Ovary (tissue), 9 donors: Measurements from ENCODE around the gene TFIP11. TPM values are rescaled to one million over a fixed set of nuclear protein-coding genes. Genes with fewer than 3 reads are reported as not detected.

Experiments
- DNase-seq, 5 donors: peaks; one replicate each; pipeline ENCODE4 v3.0.0-alpha.2; 2019 to 2020
- H3K27ac ChIP-seq, 2 donors: fragments of 200-600 bp; one replicate each; pipeline versions ENCODE4 v1.5.1 to v1.8.0; 2019 to 2022
- H3K27me3 ChIP-seq: fragments of 200-600 bp; one replicate; pipeline ENCODE4 v1.8.0; 2022
- H3K36me3 ChIP-seq: fragments of 200-600 bp; sonication (generic); one replicate; pipeline ENCODE4 v1.5.1; 2019
- H3K4me1 ChIP-seq: one replicate; pipeline ENCODE4 v1.8.1; 2013; ENCODE audit warnings: mild to moderate bottlenecking, moderate library complexity; ENCODE audit not compliant: insufficient read depth
- H3K4me3 ChIP-seq: fragments of 200-600 bp; sonication (generic); one replicate; pipeline ENCODE4 v1.5.1; 2017
- H3K9me3 ChIP-seq, 2 donors: fragments of 200-600 bp in 1 of 2; sonication (generic) in 1 of 2; one replicate each; pipeline versions ENCODE4 v1.5.1 to v1.8.1; 2013 to 2019; ENCODE audit warnings: mild to moderate bottlenecking in 1 of 2, moderate library complexity in 1 of 2
- EP300 ChIP-seq: sonication (generic); formaldehyde crosslinking; IDR thresholded peaks from one replicate; pipeline ENCODE4 v1.6.1; 2017; ENCODE audit warnings: antibody characterized with exemption
- POLR2A ChIP-seq: fragments of 450-650 bp; IDR thresholded peaks from one replicate; pipeline ENCODE4 v1.6.1; 2017; ENCODE audit warnings: antibody characterized with exemption, mild to moderate bottlenecking, moderate library complexity
- WGBS, 3 donors: extraction: QIAGEN DNeasy Blood & Tissue Kit in 1 of 3; methylation state at CpG; one replicate each; pipeline versions ENCODE4 v1.1.5 to v1.1.7; 2013 to 2017; 5-methylcytosine and 5-hydroxymethylcytosine counted together
- intact Hi-C, 4 donors: fragments of 100-400 bp; cut with DNase I; formaldehyde crosslinking; loops; one replicate each; pipeline versions ENCODE4 v1.11.0 to v1.15.1; 2022 to 2023
- polyA plus RNA-seq, 2 donors: library from polyadenylated mRNA; stranded (reverse); fragments of 200-250 nt in 1 of 2; fragments of 350-450 nt in 1 of 2; fragmentation: Illumina TruSeq in 1 of 2; extraction: RNeasy Lipid Tissue Mini Kit (QIAGEN cat#74804) in 1 of 2; gene quantifications; one replicate each; pipeline ENCODE4 v1.2.3, GENCODE V29; 2013 to 2014
- total RNA-seq, 7 donors: library from RNA; depleted of rRNA in 2 of 7; stranded (reverse); fragments of >200 nt in 2 of 7; fragmentation: NEBNext Ultra II Directional in 3 of 7; extraction: Animal tissue kit (Norgen Biotek cat#: 25700) in 3 of 7; gene quantifications; one replicate each; pipeline versions ENCODE4 v1.1.0 to v1.2.4, GENCODE V29; 2016 to 2023
- TF ChIP-seq, protein P1 (sequence below), 3 donors: fragments of 450-650 bp in 2 of 3; fragments of 200-600 bp in 1 of 3; IDR thresholded peaks; one replicate each; pipeline versions ENCODE4 v1.5.1 to v1.8.0; 2016 to 2022; ENCODE audit warnings: antibody characterized with exemption in 3 of 3, mild to moderate bottlenecking in 1 of 3
- donor health status: DM: no; HTN: no; CAD: no; lungs with moderate emphysema.
- donor health status: DM: no; HTN: no; CAD: no.
- donor health status: Bipolar disorder and iron deficiency.
- donor health status: DM: yes; HTN: yes; CAD: no.
- donor health status: DM: no; HTN: no; CAD: no.
- donor health status: DM: yes; HTN: yes; CAD: no.

Gene TFIP11
- total and polyA plus RNA-seq, 9 donors = 10.8 to 31.0 (median 26.3) TPM

- Histone ChIP-seq H3K9me3 (no peaks in the 10 kb centered on the region), H3K4me1 (peaks cover 3% of the 10 kb centered on the region), H3K27me3 (no peaks in the 10 kb centered on the region), H3K4me3 (no peak overlapping the region), H3K27ac (no peak overlapping the region), H3K36me3 (no peaks in the 10 kb centered on the region)
- 90 to 91% (median 91%) methylated on average over 9 of the region's 9 CpGs for WGBS, 3 donors
- no peak for DNase-seq
- intact Hi-C loops = no loop called here
- TF ChIP-seq EP300 = no peak
- TF ChIP-seq POLR2A = no peak
- TF ChIP-seq, protein P1, sequence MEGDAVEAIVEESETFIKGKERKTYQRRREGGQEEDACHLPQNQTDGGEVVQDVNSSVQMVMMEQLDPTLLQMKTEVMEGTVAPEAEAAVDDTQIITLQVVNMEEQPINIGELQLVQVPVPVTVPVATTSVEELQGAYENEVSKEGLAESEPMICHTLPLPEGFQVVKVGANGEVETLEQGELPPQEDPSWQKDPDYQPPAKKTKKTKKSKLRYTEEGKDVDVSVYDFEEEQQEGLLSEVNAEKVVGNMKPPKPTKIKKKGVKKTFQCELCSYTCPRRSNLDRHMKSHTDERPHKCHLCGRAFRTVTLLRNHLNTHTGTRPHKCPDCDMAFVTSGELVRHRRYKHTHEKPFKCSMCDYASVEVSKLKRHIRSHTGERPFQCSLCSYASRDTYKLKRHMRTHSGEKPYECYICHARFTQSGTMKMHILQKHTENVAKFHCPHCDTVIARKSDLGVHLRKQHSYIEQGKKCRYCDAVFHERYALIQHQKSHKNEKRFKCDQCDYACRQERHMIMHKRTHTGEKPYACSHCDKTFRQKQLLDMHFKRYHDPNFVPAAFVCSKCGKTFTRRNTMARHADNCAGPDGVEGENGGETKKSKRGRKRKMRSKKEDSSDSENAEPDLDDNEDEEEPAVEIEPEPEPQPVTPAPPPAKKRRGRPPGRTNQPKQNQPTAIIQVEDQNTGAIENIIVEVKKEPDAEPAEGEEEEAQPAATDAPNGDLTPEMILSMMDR (IDR thresholded peaks at IDR 0.05) = no peak
Measured at GRCh38 chr22:26453216-26453615, 59.1 kb downstream of the TFIP11 start.

GRCh38 chr22:26452236-26453016 is 59.8 kb downstream of the TFIP11 start:
- Histone ChIP-seq H3K9me3 (no peaks in the 10 kb centered on the region), H3K27ac (no peak overlapping the region), H3K4me1 (peaks cover 3% of the 10 kb centered on the region), H3K4me3 (no peak overlapping the region), H3K27me3 (no peaks in the 10 kb centered on the region), H3K36me3 (no peaks in the 10 kb centered on the region)
- TF ChIP-seq, protein P1 (IDR thresholded peaks at IDR 0.05) = no peak
- no peak for TF ChIP-seq POLR2A
- TF ChIP-seq EP300 = no peak
- DNase-seq = no peak
- WGBS, 3 donors = 90 to 93% (median 93%) methylated on average over 23 of the region's 23 CpGs
- intact Hi-C loops = no loop called here

DNA sequence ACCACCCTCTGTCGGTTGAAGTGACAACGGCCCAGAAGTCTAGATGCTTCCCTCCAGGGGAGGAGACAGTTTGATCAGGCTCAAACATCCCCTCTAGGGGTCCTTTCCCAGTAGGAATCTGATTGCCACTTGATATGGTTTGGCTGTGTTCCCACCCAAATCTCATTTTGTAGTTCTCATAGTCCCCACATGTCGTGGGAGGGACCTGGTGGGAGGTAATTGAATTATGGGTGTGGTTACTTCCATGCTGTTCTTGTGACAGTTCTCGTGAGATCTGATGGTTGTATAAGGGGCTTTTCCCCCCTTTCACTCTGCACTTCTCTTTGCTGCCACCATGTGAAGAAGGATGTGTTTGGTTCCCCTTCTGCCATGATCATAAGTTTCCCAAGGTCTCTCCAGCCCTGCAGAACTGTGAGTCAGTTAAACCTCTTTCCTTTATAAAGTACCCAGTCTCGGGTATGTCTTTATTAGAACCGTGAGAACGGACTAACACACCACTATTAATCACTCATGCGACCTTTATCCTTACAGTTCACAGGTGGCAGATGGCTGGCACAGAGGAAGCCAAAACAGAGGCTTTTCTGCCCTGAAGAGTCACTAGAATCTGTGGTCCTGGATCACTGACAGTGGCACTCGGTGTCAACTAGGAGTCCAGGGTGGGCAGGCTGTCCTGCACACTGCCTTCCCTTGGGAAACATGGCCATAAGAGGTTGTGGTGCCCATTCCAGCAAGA is 61.7 kb downstream of the TFIP11 start:
- H3K4me3 ChIP-seq = no peak overlapping the region
- WGBS, 3 donors = 82 to 86% (median 86%) methylated on average over 9 of the region's 9 CpGs
- intact Hi-C loops = no loop called here
- H3K9me3 ChIP-seq = no peaks in the 10 kb centered on the region
- no peak overlapping the region for H3K27ac ChIP-seq
- no peaks in the 10 kb centered on the region for H3K27me3 ChIP-seq
- DNase-seq = no peak
- H3K36me3 ChIP-seq = no peaks in the 10 kb centered on the region
- TF ChIP-seq, protein P1 (IDR thresholded peaks at IDR 0.05) = no peak
- TF ChIP-seq EP300 = no peak
- TF ChIP-seq POLR2A = no peak
- H3K4me1 ChIP-seq = no peaks in the 10 kb centered on the region

GRCh38 chr22:26448941-26449340 is 63.3 kb downstream of the TFIP11 start:
- Histone ChIP-seq H3K27ac (no peak overlapping the region), H3K4me3 (no peak overlapping the region), H3K36me3 (no peaks in the 10 kb centered on the region), H3K27me3 (no peaks in the 10 kb centered on the region), H3K9me3 (no peaks in the 10 kb centered on the region), H3K4me1 (no peaks in the 10 kb centered on the region)
- DNase-seq = no peak
- WGBS, 3 donors = 58 to 60% (median 60%) methylated on average over 6 of the region's 6 CpGs
- intact Hi-C loops = no loop called here
- no peak for TF ChIP-seq EP300
- no peak for TF ChIP-seq POLR2A
- TF ChIP-seq, protein P1 (IDR thresholded peaks at IDR 0.05) = no peak
